Left cardiac atrium (tissue), 4 donors: ENCODE measurements around the gene PLEKHM1. TPM values are rescaled to one million over a fixed set of nuclear protein-coding genes. Genes with fewer than 3 reads are reported as not detected.

Experiments used
- ATAC-seq, 2 donors: fragments of 200-7000 bp; cut with Tn5 transposase; one replicate each; pipeline ENCODE4 v1.9.1; 2020; ENCODE audit warnings: mild to moderate bottlenecking in 2 of 2, moderate library complexity in 2 of 2
- DNase-seq: peaks from one replicate; pipeline ENCODE4 v3.0.0-alpha.2; 2020
- intact Hi-C, 2 donors: fragments of 100-400 bp; cut with DNase I; formaldehyde crosslinking; loops; one replicate each; pipeline versions ENCODE4 v1.14.1 to v1.15.1; 2022 to 2023
- total RNA-seq, 2 donors: library from RNA; stranded (reverse); fragmentation: NEBNext Ultra II Directional; extraction: Animal tissue kit (Norgen Biotek cat#: 25700); gene quantifications; one replicate each; pipeline ENCODE4 v1.2.1, GENCODE V29; 2021
- donor health status: DM: no; HTN: yes; CAD: no.
- donor health status: DM: no; HTN: yes; CAD: no; lungs with severe emphysema.
- donor health status: DM: yes; HTN: yes; CAD: no.
- donor health status: Dilated cardiomyopathy.

Gene PLEKHM1
- total RNA-seq, 2 donors from 2014 or later = 31.3 to 33.6 TPM

DNA sequence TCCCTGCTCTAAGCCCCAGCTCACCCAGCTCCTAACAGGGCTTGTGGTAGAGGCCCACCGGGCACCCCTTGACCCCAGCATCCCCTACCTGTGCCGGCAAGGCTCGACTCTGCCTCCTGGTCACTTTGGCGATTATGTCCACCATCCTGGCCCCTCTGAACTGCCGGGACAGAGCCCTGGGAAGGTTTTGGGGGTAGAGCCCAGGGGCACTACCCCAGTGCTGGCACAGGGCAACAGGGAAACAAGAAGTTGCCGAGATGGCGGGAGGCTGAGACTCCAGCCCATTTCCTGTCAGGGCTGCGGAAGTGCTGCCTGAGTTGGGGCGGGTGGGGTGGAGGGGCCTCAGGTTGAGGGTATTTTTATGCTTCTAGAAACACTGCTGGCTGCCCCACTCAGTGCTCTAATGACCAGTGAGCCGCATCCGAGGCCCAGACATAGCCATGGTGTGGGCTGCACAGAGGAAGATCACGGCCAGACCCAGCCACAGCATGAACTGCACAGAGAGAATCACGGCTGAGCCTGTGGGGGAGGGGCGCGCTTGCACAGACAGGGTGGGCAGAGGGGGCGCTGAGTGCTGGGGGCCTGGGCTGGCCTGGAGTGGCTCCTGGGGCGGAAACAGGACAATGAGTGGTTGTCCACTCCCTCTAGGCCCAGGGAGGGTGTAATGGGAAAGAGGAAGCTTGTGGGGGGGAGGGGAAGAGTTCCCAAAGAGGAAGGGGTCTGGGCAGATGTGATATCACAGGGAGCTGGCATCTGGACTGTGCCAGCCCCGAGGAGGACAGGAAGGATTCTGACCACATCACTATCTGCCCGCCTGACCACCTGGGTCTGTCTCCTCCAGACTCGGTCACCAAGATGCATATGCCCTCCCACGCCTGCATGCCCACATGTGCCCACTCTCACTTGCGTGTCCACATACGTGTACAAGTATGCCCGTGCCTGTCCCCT, 80.1 kb downstream of the PLEKHM1 start:
- ATAC-seq = peak; percentile 52 to 65
- no peak for DNase-seq
- intact Hi-C loops = no loop called here

DNA sequence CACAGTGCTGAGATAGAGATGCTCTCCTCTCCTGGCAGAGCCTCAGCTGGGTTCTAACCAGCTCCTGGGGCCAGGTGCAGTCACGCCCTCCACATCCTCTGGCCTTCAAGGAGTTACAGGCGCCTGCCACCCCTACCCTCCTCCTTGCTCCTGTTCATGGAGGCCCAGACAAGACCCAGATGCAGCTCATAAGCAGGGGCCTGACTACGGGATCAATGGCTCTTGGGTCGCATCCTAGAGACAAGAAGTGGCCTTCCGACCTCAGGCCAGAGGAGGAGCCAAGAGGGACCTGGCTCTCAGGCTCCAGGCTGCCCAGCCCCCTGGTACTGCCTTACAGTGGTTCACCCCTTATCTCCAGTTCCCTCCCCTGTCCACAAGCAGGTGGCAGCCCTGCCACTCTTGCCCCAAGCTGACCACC, 80.9 kb downstream of the PLEKHM1 start:
- DNase-seq (no peak), ATAC-seq (no peak)
- intact Hi-C loops = no loop called here

DNA sequence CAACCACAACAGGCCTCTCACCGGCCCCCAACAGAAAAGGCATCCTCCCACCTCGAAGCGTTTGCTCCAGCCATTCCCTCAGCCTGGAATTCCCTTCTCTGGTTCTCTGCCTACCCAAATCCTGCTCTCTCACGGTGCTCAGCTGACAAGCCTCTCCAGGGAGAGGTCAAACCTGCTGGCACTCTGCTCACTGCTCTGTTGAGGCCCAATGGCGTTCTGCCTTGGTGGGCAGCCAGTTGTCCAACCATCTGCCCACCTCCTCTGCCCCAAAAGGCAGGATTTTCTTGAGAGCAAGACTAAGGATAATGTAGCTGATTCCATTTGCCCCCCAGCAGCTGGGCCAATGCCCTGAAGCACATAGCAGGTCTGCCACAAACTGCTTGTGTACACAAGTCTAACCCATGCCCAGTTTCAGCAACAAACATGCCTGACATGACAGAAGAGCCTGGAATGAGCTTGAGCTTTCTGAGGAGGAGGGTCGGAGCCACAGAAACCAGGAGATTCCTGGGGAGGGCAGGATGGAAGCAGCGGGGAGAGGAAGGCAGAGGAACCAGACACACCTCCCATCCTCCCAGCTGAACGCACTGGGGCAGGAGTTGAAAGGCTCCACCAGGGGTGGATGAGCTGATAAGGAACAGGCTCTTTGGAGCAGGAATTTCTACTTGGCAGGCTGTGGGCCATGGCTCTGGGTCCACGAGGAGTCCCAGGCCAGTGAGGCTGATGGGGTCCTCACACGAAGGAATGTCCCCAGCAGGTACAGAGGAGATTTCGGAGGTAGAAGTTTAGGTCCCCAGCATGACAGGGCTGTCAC, 81.7 kb downstream of the PLEKHM1 start:
- ATAC-seq = no peak

DNA sequence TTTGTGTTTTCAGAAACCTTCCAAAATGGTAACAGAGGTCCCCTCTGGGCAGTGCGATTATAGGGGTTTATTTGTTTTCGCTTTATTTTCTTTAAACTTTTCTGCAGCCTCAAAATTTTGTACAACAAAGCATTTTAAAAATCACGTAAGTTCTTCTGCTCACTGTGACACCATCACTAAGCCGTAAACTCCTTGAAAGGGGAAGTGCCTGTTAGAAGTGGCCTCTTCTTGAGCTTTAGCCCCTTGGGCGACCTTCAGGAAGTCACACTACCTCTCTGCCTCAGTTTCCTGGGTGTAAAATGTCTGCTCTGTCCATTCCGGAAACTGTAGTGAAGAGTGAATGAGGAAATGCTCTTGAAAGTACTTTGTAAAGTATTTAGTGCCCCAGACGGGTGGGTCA, 84.4 kb downstream of the PLEKHM1 start:
- DNase-seq (no peak), ATAC-seq (no peak)
- intact Hi-C loops = no loop called here

More for the DNA sequence above, 81.7 kb downstream of the PLEKHM1 start:
- intact Hi-C loops = no loop called here
- no peak for DNase-seq

DNA sequence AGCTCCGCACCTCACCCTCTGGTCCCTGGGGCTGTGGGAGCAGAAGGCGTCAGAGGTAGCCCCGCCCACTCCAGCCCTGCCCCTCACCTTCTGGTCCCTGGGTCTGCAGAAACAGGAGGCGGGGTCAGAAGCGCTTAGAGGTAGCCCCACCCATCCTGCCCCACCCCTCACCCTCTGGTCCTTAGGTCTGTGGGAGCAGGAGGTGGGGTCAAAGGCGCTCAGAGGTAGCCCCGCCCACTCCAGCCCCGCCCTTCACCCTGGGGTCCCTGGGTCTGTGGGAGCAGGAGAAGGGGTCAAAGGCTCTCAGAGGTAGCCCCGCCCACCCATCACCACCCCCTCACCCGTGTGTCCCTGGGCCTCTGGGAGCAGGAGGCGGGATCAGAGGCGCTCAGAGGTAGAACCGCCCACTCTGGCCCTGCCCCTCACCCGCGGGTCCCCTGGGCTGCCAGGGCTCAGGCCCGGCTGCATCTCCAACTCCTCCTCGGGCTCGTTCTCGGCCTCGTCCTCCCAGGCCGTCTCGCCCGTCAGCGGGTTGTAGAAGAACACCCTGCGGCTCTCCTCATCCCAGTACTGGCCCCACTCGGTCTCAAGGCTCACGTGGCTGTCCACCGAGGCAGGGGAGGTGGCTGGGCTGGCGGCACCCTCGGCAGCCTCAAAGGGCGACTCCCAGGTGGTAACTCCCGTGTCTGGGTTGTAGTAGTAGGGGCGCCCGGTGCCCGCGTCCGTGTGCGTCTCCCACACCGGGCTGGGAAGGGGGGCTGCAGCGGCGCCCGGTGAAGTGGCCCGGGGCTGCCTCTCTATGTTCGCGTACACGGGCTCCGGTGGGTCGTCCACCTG, 85.1 kb downstream of the PLEKHM1 start:
- peak; percentile 23 to 67 for ATAC-seq
- intact Hi-C loops = no loop called here
- no peak for DNase-seq

DNA sequence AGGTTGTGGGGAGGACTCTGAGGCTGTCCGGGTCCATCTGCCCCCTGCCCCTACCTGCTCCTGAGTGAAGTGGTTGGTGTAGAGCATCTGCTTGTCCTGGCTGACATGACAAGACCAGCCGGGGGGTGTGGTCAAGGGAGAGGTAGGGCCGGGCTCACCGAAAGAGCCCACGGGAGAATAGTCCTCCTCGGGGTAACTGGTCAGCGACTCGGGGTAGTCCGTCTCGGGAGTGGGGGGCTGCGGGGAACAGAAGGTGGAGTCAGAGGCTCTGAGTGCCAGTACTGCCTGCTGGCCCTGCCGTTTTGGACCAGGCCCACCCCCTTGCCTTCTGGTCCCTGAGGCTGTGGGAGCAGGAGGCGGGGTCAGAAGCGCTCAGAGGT, 85.7 kb downstream of the PLEKHM1 start:
- no peak for ATAC-seq
- intact Hi-C loops = no loop called here
- DNase-seq = no peak

DNA sequence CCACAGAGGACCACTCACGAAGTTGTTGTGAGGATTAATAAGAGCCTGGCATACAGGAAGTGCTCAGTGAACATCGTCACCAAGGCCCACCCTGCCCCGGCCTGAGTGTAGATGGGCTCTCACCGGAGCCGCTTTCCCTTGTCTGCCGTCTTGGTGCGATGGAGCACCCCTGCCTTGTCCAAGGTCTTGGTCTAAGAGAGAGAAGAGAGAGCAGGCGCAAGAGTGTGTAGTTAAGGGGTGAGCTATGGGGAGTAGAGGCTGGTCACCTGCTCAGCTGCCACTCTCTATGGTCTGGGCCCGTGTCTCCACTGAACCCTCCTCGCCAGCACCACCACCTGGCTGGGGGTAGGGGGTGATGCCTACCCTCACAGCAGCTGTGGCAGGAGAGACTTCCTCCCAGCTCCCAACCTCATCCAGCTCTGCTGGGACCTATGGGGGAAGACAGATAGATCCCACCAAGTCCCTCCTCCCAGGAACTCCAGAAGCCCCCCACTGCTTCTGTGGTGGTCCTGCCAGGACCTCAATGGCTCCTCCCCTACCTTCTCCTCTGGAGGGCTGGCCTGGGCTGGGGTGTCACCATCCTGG, 86.5 kb downstream of the PLEKHM1 start:
- intact Hi-C loops = no loop called here
- ATAC-seq = no peak
- no peak for DNase-seq

DNA sequence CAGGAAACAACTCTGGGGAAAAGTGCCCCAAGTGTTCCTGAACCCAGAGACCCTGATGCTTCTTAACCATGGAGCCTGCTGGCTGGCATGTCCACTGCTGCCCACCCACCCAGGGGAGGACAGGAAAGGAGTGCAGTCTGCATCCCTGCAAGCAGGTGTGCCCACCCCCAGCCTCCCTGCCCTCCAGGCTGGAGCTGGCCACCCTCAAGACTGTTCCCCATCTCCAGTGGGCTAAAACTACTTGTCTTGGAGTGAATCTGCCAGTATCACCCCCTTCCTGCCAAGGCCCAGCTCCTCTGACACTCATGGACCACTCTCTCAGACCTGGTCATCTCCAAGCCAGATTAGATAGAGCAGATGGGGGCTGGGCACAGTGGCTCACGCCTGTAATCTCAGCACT, 87.6 kb downstream of the PLEKHM1 start:
- ATAC-seq (no peak), DNase-seq (no peak)
- intact Hi-C loops = no loop called here

DNA sequence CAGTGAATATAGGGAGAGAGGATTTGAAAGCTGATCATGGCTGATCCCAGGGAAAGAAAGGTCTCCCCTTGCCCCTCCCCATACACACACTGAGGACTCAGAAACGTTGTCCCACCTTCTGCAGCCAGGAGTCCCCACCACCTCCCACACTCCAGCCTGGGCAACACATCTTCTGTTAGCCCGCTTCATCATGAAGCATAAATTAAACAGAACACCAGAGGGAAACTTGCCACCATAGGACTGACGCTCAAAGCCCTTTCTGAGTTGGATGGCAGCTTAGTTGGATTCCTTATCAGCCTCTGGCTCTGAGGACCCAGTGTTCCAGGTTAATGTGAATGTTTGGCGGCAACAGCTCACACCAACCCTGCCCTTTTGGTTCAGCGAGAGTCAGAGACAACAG, 91.7 kb downstream of the PLEKHM1 start:
- DNase-seq (no peak), ATAC-seq (peak in 1 of 2 donors; percentile 16)
- intact Hi-C loops = no loop called here

DNA sequence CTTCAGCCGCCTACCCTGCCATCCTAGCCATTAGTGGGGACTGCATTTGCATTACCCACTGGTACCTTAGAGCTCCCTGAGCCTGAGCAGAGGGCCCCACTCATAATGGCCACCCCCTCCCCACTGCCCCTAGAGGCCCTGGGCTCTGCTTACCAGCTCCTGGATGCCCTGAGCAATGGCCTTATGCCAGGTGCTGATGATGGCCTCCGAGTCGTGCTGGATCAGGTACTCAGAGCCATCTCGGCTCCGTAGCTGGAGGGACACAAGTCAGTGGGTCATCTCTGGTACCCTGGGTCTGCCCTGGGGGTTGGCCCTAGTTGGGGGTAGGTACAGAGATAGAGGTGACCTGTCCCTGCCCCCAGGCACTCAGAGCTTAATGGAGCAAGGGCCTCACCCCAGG, 92.7 kb downstream of the PLEKHM1 start:
- ATAC-seq = no peak
- DNase-seq = no peak
- intact Hi-C loops = no loop called here

DNA sequence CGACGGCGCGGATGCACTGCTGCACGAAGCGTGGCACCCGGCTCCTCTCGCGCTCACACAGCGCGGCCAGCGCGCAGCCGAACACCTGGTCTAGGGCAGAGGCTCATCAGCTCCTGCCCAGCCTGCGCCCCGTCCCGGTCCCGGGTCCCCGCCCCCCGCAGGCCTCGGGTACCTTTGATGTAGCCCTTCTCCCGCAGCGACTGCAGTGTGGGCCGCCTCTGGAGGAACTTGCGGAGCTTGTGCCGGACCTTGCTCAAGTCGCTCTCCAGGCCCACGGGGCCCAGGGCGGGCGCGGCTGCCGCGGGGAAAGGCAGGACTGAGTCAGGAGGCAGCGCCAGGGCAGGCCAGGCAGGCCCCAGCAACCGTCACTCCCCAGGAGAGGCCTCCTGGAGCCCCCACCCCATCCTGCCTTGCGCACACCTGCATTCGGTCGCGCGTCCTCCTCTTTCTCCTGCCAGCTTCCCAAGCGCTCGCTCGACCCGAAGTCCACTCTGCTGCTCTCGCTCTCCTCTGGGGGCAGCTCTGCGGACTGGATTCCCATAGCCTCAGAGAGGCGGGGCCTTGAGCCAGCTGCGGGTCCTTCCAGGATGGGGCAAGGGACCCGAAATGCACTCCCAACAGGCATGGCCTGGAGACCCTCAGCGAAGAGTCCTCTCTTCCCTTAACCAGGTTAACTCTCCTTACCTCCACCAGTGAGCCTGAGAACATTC, 93.9 kb downstream of the PLEKHM1 start:
- DNase-seq (no peak), ATAC-seq (no peak)
- intact Hi-C loops = no loop called here

DNA sequence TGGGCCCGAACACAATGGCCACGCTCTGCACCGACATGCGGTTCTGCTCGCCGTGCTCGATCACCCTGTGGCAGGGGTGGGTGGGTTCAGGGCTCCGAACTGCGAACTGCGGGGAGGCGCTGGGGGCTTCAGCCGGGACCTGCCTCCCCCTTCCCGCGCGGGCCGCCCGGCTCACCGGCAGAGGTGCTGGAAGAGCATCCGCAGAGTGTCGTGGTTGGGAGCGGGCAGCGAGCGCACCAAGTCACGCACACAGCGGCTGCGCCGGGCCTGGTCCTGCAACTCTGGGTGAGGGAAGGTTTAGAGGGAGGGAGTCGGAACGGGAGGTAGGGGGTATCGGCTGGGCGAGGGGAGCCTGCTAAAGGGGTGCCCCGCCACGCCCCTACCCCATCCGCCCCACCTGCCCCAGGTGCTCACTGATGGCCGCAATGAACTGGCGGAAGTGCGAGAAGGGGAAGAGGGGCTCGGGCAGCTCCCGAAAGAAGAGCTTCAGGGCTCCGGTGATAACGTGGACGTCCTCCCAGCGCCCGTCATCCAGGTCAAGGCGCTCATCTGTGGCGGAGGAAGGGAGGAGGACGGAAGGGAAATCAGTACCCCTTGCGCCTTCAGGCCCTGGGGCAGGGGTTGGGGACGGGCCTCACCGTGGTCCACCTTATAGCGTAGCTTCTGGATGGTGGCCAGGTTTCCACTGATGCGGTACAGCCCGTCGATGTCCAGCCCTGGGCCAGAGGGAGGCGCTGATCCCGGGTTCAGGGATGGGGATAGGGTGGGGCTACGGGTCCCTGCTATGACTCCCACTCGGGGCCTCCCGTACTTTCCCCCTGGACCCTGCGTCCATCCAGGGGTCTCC, 94.7 kb downstream of the PLEKHM1 start:
- DNase-seq = no peak
- peak; percentile 3 to 12 for ATAC-seq
- intact Hi-C loops = no loop called here

DNA sequence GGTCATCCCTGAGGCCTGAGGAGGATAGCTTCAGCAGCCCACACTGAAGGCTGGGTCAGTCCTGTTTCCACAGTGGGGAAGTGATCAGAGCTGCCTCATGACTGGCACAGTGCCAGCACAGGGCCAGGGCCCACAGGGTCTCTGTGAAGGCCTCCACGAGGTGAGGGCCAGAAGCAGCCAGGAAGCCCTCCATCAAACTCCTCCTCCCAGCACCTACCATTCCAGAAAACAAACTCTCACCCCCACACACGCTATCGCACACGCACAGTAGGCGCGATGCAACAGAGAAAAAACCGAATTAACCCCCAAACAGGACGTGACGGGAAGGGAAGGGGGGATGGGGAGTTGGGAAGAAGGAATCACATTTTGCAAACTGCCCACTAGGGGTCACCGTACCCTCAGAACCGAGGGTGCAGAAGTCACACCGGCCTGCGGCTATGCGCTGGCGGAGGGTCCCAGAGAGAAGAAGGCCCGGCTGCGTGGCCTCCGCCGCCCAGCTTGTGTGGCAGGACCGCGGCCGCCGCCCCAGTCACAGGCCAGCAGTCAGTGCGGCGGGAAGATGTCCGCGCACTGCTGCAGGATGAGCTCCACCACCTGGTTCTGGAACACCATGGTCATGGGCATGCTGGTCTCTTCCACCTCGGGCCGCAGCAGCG, 95.5 kb downstream of the PLEKHM1 start:
- DNase-seq (peak; percentile 76), ATAC-seq (peak; percentile 77 to 81)
- intact Hi-C loops = no loop called here

DNA sequence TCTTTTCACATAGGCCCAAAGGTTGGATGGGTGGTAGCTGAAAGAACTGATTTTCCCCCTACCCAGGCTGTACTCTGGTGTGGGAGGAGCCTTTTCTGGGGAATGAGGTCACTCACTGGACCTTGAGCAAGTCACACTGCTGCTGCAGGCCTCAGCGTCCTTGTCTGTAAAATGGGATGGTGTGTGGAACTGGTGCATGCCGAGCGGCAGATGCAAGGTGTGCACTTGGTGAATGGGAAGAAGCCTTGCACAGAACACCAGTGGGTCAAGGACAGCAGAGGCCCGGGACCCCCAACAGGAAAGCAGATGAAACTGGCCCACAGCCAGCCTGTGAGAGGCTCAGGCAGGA, 96.0 kb downstream of the PLEKHM1 start:
- intact Hi-C loops = no loop called here

DNA sequence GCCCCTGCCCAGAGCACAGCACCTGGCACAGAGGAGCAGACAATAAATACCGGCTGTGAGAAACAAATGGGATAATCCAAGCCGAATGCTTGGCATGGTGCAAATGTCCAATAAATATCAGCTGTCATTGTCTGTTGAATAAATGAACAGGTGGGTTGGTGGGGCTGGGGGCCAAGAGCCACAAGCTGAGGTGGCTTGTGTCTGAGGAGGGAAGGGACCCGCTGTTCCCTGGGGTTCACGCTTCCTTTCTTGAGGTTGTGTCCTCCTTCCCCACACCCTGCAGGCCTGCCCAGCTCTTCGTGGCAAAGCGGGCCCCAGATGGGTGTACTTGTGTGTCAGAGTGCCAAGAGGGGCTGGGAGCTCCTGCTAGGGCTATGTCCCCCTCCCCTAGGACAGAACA, 96.4 kb downstream of the PLEKHM1 start:
- intact Hi-C loops = no loop called here
- DNase-seq = no peak

More for the DNA sequence above, 96.0 kb downstream of the PLEKHM1 start:
- no peak for ATAC-seq
- no peak for DNase-seq

DNA sequence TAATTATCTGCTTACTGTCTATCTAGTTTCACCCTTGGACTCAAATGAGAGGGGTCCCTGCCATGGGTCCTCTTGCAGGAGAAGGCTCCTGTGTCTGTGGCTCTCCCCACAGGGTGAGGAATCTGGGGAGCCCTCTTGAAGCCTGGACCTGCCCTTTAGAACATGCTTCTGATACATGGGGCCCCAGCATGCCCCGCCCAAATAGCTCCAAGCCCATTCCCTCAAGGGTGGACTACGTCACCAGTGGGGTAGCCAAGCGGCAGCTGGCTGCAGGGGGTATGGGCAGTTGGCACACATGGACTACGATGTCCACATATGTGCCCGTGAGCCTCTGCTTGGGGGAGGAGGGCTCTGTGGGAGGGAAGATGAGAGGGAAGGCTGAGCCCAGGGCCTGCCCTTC, 97.1 kb downstream of the PLEKHM1 start:
- ATAC-seq = no peak
- intact Hi-C loops = no loop called here
- no peak for DNase-seq

More for the DNA sequence above, 96.4 kb downstream of the PLEKHM1 start:
- ATAC-seq = no peak

DNA sequence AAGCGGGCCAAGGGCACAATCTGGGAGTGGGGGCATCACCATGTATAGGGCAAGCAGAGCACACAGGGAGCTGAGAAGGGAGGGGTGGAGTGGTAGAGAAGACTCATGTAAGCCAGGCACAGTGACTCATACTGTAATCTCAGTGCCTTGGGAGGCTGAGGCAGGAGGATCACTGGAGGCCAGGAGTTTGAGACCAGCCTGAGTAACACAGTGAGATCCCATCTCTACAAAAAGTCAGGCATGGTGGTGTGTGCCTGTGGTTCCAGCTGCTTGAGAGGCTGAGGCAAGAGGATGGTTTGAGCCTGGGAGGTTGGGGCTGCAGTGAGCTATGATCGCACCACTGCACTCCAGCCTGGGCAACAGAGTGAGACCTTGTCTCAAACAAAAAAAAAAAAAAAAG, 98.6 kb downstream of the PLEKHM1 start:
- intact Hi-C loops = no loop called here
- no peak for DNase-seq
- no peak for ATAC-seq
